ENCODE measurements around the gene L3MBTL4.

GRCh38 chr18:5982332-5982731 is 432.4 kb downstream of the L3MBTL4 start:
- TF ChIP-seq RAD21 (IDR thresholded peaks at IDR 0.05; ENCODE audit: low read depth), result no peak
- TF ChIP-seq CTCF (IDR thresholded peaks at IDR 0.05 in 2 of 3, conservative IDR thresholded peaks at IDR 0.05 in 1 of 3; ENCODE audit: borderline replicate concordance in 1 of 3, insufficient read depth in 1 of 3, low read depth in 2 of 3, low read length in 2 of 3), result no peak
- TF ChIP-seq ZNF274 (IDR thresholded peaks at IDR 0.05; ENCODE audit: low read depth, low read length), result no peak
